HepG2 (cell line): ENCODE measurements around the gene MAST1. TPM values are rescaled to one million over a fixed set of nuclear protein-coding genes. Genes with fewer than 3 reads are reported as not detected.

Experiments
- ATM ChIP-seq: fragments of 450-650 bp; IDR thresholded peaks from 2 replicates; pipeline ENCODE4 v1.7.1; 2017; ENCODE audit warnings: mild to moderate bottlenecking, borderline replicate concordance
- EEA1 ChIP-seq: sonication (generic); formaldehyde crosslinking; IDR thresholded peaks from 2 replicates; pipeline ENCODE4 v1.5.1; 2020; ENCODE audit warnings: mild to moderate bottlenecking, missing genetic modification reagents, borderline replicate concordance
- FLYWCH1 ChIP-seq: sonication (generic); formaldehyde crosslinking; IDR thresholded peaks from 2 replicates; pipeline ENCODE4 v1.8.1; 2023; ENCODE audit warnings: mild to moderate bottlenecking, missing genetic modification reagents
- HOXA5 ChIP-seq: sonication (generic); formaldehyde crosslinking; IDR thresholded peaks from 2 replicates; pipeline ENCODE4 v1.4.0; 2020; ENCODE audit warnings: missing genetic modification reagents
- KLF12 ChIP-seq: sonication (generic); formaldehyde crosslinking; IDR thresholded peaks from 2 replicates; pipeline ENCODE4 v1.4.0; 2020; ENCODE audit warnings: missing genetic modification reagents, borderline replicate concordance
- MAZ ChIP-seq, 2 experiments: sonication (generic) in 1 of 2; formaldehyde crosslinking in 1 of 2; IDR thresholded peaks; 2 replicates each; pipeline versions ENCODE4 v1.5.0 to v1.6.1; 2012 to 2020; ENCODE audit warnings: low read depth in 2 of 2, mild to moderate bottlenecking in 2 of 2, borderline replicate concordance in 1 of 2, improper control_type of control experiment in 1 of 2, low read length in 1 of 2, missing genetic modification reagents in 1 of 2, moderate library complexity in 1 of 2
- YY1 ChIP-seq: IDR thresholded peaks from 2 replicates; pipeline ENCODE4 v1.6.1; 2011; ENCODE audit warnings: low read length, low read depth, moderate library complexity, mild to moderate bottlenecking; ENCODE audit not compliant: insufficient read depth, insufficient replicate concordance
- ZFP36 ChIP-seq: fragments of 150-350 bp; IDR thresholded peaks from 2 replicates; pipeline ENCODE4 v1.6.1; 2018; ENCODE audit warnings: borderline replicate concordance, low read length, low read depth; ENCODE audit not compliant: partially characterized antibody
- ZNF274 ChIP-seq: sonication (generic); formaldehyde crosslinking; IDR thresholded peaks from 2 replicates; pipeline ENCODE4 v1.5.1; 2020; ENCODE audit warnings: mild to moderate bottlenecking, missing genetic modification reagents
- ZNF713 ChIP-seq: sonication (generic); formaldehyde crosslinking; IDR thresholded peaks from 2 replicates; pipeline ENCODE4 v1.4.0; 2020; ENCODE audit warnings: mild to moderate bottlenecking, missing genetic modification reagents
- polyA plus RNA-seq, 8 experiments: library from polyadenylated mRNA; depleted of rRNA in 3 of 8; stranded (reverse) in 7 of 8; unstranded in 1 of 8; fragments of >200 nt; fragmentation: Illumina TruSeq in 4 of 8; extraction: Trizol in 4 of 8; gene quantifications; 2 replicates each; pipeline versions ENCODE4 v1.2.1 to v1.2.3, GENCODE V29; 2011 to 2016; ENCODE audit warnings: low read depth in 4 of 8, missing spikeins in 1 of 8, mixed read lengths in 1 of 8; ENCODE audit not compliant: insufficient read depth in 1 of 8
- total RNA-seq, 5 experiments: library from RNA; depleted of rRNA; stranded (reverse); fragments of >200 nt; fragmentation: Illumina TruSeq; extraction: Trizol; gene quantifications; 2 replicates each; pipeline ENCODE4 v1.2.3, GENCODE V29; 2016; ENCODE audit warnings: low read depth in 1 of 5
- TF ChIP-seq, protein P1 (sequence below): sonication (generic); formaldehyde crosslinking; IDR thresholded peaks from 2 replicates; pipeline ENCODE4 v1.9.0; 2021; ENCODE audit warnings: mild to moderate bottlenecking, missing genetic modification reagents
- TF ChIP-seq, protein P2 (sequence below), 2 experiments: sonication (generic) in 1 of 2; formaldehyde crosslinking in 1 of 2; IDR thresholded peaks; 2 replicates each; pipeline versions ENCODE4 v1.5.1 to v1.6.1; 2011 to 2020; ENCODE audit warnings: borderline replicate concordance in 1 of 2, low read depth in 1 of 2, low read length in 1 of 2, mild to moderate bottlenecking in 1 of 2, missing genetic modification reagents in 1 of 2, moderate library complexity in 1 of 2
- TF ChIP-seq, protein P3 (sequence below): sonication (generic); formaldehyde crosslinking; IDR thresholded peaks from 2 replicates; pipeline ENCODE4 v1.5.0; 2020; ENCODE audit warnings: missing genetic modification reagents

Gene MAST1
- total and polyA plus RNA-seq, 2 of the 13 experiments (the other 11 are each of a cell fraction or from before 2014, with no cell fraction given): 0.73 to 4.7 TPM

DNA sequence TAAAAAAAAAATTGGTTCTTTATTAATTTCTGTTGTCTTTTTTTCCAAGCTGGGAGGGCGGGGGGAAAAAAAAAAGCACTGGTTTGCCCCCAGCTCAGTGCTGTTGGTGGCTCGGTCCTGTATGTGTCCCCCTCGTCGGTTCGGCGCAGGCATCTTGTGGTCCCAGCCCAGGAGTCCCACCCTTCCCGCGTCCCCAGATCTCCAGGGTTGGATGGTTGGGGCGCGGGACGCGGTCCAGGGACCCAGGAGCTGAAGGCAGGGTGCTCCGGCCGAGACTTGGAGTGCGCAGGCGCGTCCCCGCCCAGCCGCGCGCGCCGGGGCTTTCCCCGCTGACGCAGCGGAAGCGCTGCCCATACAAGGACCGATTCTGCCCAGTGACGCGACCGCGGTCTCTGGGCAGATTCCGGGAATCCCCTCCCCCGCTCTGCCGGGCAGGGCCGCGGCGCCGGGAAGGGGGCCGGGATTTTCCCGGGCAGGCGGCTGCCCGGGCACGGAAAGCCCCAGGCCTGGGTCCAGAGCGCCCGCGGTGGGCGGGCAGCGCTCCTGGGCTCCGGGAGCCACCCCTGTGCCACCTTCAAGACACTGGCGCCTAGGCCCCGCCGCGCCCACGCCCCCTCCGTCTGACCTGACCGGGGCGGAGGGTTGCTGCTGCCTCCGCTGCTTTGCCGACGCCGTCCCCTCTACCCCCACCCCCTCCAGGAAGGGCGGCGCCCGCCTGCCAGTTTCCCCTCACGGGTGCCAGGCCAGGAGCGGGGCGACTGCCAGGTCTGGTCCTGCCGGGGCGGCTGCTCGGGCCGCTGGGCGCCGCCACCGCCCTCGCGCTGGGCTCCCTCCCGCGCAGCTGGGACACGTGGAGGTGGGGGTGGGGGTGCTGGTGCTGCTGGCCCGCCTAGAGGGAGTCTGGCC is 44.8 kb upstream of the MAST1 start (continued):
- TF ChIP-seq, protein P1, sequence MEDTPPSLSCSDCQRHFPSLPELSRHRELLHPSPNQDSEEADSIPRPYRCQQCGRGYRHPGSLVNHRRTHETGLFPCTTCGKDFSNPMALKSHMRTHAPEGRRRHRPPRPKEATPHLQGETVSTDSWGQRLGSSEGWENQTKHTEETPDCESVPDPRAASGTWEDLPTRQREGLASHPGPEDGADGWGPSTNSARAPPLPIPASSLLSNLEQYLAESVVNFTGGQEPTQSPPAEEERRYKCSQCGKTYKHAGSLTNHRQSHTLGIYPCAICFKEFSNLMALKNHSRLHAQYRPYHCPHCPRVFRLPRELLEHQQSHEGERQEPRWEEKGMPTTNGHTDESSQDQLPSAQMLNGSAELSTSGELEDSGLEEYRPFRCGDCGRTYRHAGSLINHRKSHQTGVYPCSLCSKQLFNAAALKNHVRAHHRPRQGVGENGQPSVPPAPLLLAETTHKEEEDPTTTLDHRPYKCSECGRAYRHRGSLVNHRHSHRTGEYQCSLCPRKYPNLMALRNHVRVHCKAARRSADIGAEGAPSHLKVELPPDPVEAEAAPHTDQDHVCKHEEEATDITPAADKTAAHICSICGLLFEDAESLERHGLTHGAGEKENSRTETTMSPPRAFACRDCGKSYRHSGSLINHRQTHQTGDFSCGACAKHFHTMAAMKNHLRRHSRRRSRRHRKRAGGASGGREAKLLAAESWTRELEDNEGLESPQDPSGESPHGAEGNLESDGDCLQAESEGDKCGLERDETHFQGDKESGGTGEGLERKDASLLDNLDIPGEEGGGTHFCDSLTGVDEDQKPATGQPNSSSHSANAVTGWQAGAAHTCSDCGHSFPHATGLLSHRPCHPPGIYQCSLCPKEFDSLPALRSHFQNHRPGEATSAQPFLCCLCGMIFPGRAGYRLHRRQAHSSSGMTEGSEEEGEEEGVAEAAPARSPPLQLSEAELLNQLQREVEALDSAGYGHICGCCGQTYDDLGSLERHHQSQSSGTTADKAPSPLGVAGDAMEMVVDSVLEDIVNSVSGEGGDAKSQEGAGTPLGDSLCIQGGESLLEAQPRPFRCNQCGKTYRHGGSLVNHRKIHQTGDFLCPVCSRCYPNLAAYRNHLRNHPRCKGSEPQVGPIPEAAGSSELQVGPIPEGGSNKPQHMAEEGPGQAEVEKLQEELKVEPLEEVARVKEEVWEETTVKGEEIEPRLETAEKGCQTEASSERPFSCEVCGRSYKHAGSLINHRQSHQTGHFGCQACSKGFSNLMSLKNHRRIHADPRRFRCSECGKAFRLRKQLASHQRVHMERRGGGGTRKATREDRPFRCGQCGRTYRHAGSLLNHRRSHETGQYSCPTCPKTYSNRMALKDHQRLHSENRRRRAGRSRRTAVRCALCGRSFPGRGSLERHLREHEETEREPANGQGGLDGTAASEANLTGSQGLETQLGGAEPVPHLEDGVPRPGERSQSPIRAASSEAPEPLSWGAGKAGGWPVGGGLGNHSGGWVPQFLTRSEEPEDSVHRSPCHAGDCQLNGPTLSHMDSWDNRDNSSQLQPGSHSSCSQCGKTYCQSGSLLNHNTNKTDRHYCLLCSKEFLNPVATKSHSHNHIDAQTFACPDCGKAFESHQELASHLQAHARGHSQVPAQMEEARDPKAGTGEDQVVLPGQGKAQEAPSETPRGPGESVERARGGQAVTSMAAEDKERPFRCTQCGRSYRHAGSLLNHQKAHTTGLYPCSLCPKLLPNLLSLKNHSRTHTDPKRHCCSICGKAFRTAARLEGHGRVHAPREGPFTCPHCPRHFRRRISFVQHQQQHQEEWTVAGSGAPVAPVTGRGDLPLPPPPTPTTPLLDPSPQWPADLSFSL (CRISPR knock-in tag): no peak
- TF ChIP-seq ZNF274 (CRISPR knock-in tag) (no peak), FLYWCH1 (CRISPR knock-in tag) (no peak), EEA1 (no peak), ZFP36 (peak; percentile 54), YY1 (peak; percentile 12), HOXA5 (peak; percentile 30; the same call in 1 of the 2 replicates), ATM (no peak), ZNF713 (CRISPR knock-in tag) (0 out of 2 replicates have a peak, but pooled peaks have one; percentile 32), KLF12 (CRISPR knock-in tag) (no peak), MAZ (IDR thresholded peaks at IDR 0.05; ENCODE audit: borderline replicate concordance, low read depth, low read length) (no peak), MAZ (CRISPR knock-in tag; IDR thresholded peaks at IDR 0.05; ENCODE audit: low read depth) (0 out of 2 replicates have a peak, but pooled peaks have one; percentile 55)
- TF ChIP-seq, protein P2, sequence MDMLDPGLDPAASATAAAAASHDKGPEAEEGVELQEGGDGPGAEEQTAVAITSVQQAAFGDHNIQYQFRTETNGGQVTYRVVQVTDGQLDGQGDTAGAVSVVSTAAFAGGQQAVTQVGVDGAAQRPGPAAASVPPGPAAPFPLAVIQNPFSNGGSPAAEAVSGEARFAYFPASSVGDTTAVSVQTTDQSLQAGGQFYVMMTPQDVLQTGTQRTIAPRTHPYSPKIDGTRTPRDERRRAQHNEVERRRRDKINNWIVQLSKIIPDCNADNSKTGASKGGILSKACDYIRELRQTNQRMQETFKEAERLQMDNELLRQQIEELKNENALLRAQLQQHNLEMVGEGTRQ (IDR thresholded peaks at IDR 0.05; ENCODE audit: low read depth, low read length): no peak
- TF ChIP-seq, protein P2 (CRISPR knock-in tag; IDR thresholded peaks at IDR 0.05; ENCODE audit: borderline replicate concordance): peak; percentile 99; the same call in 1 of the 2 replicates
- TF ChIP-seq, protein P3, sequence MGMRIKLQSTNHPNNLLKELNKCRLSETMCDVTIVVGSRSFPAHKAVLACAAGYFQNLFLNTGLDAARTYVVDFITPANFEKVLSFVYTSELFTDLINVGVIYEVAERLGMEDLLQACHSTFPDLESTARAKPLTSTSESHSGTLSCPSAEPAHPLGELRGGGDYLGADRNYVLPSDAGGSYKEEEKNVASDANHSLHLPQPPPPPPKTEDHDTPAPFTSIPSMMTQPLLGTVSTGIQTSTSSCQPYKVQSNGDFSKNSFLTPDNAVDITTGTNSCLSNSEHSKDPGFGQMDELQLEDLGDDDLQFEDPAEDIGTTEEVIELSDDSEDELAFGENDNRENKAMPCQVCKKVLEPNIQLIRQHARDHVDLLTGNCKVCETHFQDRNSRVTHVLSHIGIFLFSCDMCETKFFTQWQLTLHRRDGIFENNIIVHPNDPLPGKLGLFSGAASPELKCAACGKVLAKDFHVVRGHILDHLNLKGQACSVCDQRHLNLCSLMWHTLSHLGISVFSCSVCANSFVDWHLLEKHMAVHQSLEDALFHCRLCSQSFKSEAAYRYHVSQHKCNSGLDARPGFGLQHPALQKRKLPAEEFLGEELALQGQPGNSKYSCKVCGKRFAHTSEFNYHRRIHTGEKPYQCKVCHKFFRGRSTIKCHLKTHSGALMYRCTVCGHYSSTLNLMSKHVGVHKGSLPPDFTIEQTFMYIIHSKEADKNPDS (CRISPR knock-in tag): no peak
